ENCODE results near the gene DNAJC16. TPM values are rescaled to one million over a fixed set of nuclear protein-coding genes. Genes with fewer than 3 reads are reported as not detected.

Gene DNAJC16
- total RNA-seq, 1 experiment from 2014 or later, result 9.2 TPM

GRCh38 chr1:15584489-15585363, 58.1 kb downstream of the DNAJC16 start, which contains the start of gene AGMAT:
AGMAT (minus strand) TSS chr1:15585051; CDS start chr1:15584967, 84 bp downstream.
- Histone ChIP-seq H4K20me1 (ENCODE audit: low read length) (no peaks in the 10 kb centered on the region), H3K9me3 (ENCODE audit: low read length) (no peaks in the 10 kb centered on the region), H2AFZ (ENCODE audit: low read length) (peak within 1 kb of the TSS; percentile 96), H3K79me2 (ENCODE audit: low read length) (no peaks in the 10 kb centered on the region), H3K4me1 (ENCODE audit: insufficient read depth, low read length) (no peaks in the 10 kb centered on the region), H3K27ac (ENCODE audit: low read length) (0 out of 2 replicates have a peak within 1 kb of the TSS, but pooled peaks have one; percentile 14), H3K9ac (ENCODE audit: low read length) (peak within 1 kb of the TSS; percentile 85), H3K4me3 (ENCODE audit: low read length) (peak within 1 kb of the TSS; percentile 75), H3K27me3 (ENCODE audit: low read length) (no peaks in the 10 kb centered on the region), H3K9me2 (replicated peaks; ENCODE audit: low read length) (no peaks in the 10 kb centered on the region), H3K36me3 (ENCODE audit: low read depth, low read length) (no peaks in the 10 kb centered on the region), H3K4me2 (ENCODE audit: low read length) (peak within 1 kb of the TSS; percentile 96), H3F3A (ENCODE audit: low read length, unreplicated experiment) (no peaks in the 10 kb centered on the region)
- intact Hi-C loops (cut with micrococcal nuclease), result no loop called here
- BruUV-seq (replicated peaks), result no TSS peak
- peak; percentile 82 for ATAC-seq
- CTCF ChIA-PET, result interaction anchor here (0.9 kb wide), 1 partner anchor 11 kb away, joined by 5 read pairs; no protein-coding TSS in a partner anchor
- TF ChIP-seq, protein P1, sequence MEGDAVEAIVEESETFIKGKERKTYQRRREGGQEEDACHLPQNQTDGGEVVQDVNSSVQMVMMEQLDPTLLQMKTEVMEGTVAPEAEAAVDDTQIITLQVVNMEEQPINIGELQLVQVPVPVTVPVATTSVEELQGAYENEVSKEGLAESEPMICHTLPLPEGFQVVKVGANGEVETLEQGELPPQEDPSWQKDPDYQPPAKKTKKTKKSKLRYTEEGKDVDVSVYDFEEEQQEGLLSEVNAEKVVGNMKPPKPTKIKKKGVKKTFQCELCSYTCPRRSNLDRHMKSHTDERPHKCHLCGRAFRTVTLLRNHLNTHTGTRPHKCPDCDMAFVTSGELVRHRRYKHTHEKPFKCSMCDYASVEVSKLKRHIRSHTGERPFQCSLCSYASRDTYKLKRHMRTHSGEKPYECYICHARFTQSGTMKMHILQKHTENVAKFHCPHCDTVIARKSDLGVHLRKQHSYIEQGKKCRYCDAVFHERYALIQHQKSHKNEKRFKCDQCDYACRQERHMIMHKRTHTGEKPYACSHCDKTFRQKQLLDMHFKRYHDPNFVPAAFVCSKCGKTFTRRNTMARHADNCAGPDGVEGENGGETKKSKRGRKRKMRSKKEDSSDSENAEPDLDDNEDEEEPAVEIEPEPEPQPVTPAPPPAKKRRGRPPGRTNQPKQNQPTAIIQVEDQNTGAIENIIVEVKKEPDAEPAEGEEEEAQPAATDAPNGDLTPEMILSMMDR (conservative IDR thresholded peaks at IDR 0.05; ENCODE audit: low read depth, low read length), result peak; percentile 44
- TF ChIP-seq EZH2 (IDR thresholded peaks at IDR 0.05; ENCODE audit: low read length, unreplicated experiment), result no peak
- POLR2A ChIA-PET (ENCODE audit: unreplicated experiment), result no interaction called here
- DNase-seq, result peak; percentile 37

GRCh38 chr1:15592285-15592684, 65.6 kb downstream of the DNAJC16 start:
- no peak overlapping the region for H3K9ac ChIP-seq (ENCODE audit: low read length)
- POLR2A ChIA-PET (ENCODE audit: unreplicated experiment), result no interaction called here
- intact Hi-C loops (cut with micrococcal nuclease), result no loop called here
- no peak for ATAC-seq
- H3K27ac ChIP-seq (ENCODE audit: low read length), result no peak overlapping the region
- no peaks in the 10 kb centered on the region for H4K20me1 ChIP-seq (ENCODE audit: low read length)
- BruUV-seq (replicated peaks), result no TSS peak
- no peak for DNase-seq
- CTCF ChIA-PET, result interaction anchor here (0.7 kb wide), 1 partner anchor 38 kb away, joined by 3 read pairs; no protein-coding TSS in a partner anchor
- H3K4me1 ChIP-seq (ENCODE audit: insufficient read depth, low read length), result no peaks in the 10 kb centered on the region
- no peaks in the 10 kb centered on the region for H3K79me2 ChIP-seq (ENCODE audit: low read length)
- H3K9me2 ChIP-seq (replicated peaks; ENCODE audit: low read length), result no peaks in the 10 kb centered on the region
- H3K4me2 ChIP-seq (ENCODE audit: low read length), result no peak overlapping the region
- TF ChIP-seq, protein P1 (conservative IDR thresholded peaks at IDR 0.05; ENCODE audit: low read depth, low read length), result no peak
- TF ChIP-seq EZH2phosphoT487 (IDR thresholded peaks at IDR 0.05; ENCODE audit: borderline replicate concordance, low read length) (no peak), EZH2 (IDR thresholded peaks at IDR 0.05; ENCODE audit: low read length, unreplicated experiment) (no peak)
- no peaks in the 10 kb centered on the region for H3K9me3 ChIP-seq (ENCODE audit: low read length)
- no peaks in the 10 kb centered on the region for H3K36me3 ChIP-seq (ENCODE audit: low read depth, low read length)
- H2AFZ ChIP-seq (ENCODE audit: low read length), result no peak overlapping the region
- no peak overlapping the region for H3K4me3 ChIP-seq (ENCODE audit: low read length)
- no peaks in the 10 kb centered on the region for H3K27me3 ChIP-seq (ENCODE audit: low read length)
- H3F3A ChIP-seq (ENCODE audit: low read length, unreplicated experiment), result no peaks in the 10 kb centered on the region

All from PC-3 (cell line).